ENCODE data around the gene HOXB7.

HOXB7 gene

DNA sequence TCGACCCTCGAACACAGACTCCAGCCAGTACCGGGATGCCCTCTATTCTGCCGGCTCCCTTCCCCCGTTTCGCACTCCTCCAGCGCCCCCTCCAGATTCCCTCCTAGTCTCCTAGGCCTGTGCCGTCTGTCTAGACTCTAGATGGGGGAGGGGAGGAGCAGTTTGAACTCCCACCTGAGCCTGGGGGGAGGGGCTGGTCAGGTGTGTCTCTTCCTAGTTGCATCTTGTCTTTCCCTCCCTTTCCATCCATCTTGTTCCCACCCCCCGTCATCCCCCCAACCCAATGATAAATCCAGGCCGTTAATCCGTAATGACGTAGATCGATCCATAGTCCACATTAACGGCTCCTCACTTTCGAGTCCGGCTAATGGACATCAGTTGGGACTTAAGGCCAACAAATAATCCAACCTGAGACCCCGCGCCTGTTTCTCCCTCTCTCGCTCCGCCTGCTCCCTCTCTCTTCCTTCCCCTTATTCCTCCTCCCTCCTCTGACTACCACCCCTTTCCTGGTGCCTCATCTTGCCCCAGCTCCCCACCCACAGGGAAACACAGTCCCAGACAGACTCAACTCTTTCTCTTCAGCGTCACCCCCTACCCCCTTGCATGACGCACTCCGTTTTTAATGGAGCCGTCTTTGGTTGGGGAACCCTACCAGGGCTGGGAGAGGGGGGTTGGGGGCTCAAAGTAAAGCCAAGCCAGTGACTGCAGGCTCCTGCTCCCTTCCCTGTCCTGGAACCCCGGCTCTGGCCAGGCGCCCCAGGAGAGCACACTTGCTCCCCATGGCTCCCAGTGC, 13.9 kb downstream of the HOXB7 start:
- no peak overlapping the region for H3K9ac ChIP-seq
- no peaks in the 10 kb centered on the region for H3K79me2 ChIP-seq (ENCODE audit: insufficient read depth, low read depth)
- peaks cover 5% of the 10 kb centered on the region for H3K4me1 ChIP-seq (ENCODE audit: low read depth, poor library complexity, severe bottlenecking)
- no peak overlapping the region for H2AFZ ChIP-seq (ENCODE audit: low read depth)
- no peak overlapping the region for H3K4me2 ChIP-seq
- no peak overlapping the region for H3K27ac ChIP-seq
- no peak overlapping the region for H3K4me3 ChIP-seq (IDR thresholded peaks at IDR 0.05; ENCODE audit: insufficient read depth, low read depth, low read length)
- H3K27me3 ChIP-seq (ENCODE audit: insufficient read depth, low read depth): peaks cover 53% of the 10 kb centered on the region
- no peaks in the 10 kb centered on the region for H4K20me1 ChIP-seq (ENCODE audit: insufficient read depth)
- TF ChIP-seq, protein P1, sequence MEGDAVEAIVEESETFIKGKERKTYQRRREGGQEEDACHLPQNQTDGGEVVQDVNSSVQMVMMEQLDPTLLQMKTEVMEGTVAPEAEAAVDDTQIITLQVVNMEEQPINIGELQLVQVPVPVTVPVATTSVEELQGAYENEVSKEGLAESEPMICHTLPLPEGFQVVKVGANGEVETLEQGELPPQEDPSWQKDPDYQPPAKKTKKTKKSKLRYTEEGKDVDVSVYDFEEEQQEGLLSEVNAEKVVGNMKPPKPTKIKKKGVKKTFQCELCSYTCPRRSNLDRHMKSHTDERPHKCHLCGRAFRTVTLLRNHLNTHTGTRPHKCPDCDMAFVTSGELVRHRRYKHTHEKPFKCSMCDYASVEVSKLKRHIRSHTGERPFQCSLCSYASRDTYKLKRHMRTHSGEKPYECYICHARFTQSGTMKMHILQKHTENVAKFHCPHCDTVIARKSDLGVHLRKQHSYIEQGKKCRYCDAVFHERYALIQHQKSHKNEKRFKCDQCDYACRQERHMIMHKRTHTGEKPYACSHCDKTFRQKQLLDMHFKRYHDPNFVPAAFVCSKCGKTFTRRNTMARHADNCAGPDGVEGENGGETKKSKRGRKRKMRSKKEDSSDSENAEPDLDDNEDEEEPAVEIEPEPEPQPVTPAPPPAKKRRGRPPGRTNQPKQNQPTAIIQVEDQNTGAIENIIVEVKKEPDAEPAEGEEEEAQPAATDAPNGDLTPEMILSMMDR (conservative IDR thresholded peaks at IDR 0.05; ENCODE audit: low read depth, low read length): no peak
- no peaks in the 10 kb centered on the region for H3K36me3 ChIP-seq (ENCODE audit: insufficient read depth)

DNA sequence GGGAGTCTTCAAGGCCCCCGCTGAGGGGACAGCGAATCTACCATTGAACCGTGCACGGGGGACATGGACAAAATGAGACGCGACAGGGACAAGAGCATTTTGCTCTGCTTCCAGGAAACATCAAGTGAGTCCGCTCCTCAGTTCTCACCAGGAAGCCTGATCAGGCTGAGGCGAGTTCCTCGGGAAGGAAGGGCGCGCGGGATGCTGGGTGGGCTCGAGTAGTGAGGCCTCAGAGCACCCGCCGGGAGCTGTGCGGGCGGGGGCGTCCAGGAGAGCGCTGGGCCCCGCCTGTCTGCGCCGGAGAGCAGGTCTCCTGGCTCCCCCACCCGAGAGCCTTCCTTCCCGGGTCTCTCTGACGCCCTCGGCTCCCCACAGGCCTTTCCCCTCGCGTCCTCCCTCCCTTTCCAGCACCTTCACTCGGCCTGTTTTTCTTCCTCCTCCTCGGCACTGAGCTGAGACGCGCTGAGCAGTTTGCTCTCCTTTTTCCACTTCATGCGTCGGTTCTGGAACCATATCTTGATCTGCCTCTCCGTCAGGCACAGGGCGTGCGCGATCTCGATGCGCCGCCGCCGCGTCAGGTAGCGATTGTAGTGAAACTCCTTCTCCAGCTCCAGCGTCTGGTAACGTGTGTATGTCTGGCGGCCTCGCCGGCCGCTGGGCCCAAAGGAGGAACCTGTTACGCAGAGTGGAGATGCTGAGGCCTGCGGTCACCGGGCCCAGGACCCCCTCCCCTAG, 14.7 kb downstream of the HOXB7 start:
- no peaks in the 10 kb centered on the region for H4K20me1 ChIP-seq (ENCODE audit: insufficient read depth)
- H3K27me3 ChIP-seq (ENCODE audit: insufficient read depth, low read depth): peaks cover 45% of the 10 kb centered on the region

DNA sequence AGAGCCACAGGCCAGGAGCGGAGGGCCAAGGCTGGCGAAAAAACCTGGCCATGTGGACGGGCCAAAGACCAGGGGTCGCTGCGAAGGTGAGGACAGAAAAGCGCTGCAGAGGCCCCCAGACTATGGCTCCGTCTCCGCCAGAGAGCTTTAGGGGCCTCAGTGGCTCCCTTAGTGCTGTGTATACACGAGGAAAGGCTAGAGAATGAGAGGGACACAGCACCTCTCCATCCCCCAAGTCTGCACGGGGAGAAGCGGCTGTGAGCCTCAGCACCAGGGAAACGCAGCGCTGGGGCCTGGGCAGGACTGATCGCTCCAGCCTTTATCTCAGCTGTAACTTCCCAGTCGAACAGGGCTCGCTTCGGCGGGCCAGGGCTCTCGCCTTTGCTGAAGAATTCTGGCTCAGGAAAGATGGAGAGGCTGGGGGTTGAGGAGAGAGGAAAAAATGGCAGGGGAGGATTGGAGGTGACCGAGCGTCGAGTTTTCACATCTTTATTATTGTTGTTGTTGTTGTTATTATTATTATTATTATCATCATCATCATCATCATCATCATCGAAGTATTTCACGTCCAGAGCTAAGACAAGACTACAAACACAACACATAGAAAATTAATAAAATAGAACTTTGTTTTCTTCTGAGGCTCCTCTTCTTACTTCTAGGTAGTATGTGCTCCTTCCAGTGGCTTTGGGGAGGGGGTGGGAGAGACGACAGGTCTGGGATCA, 15.4 kb downstream of the HOXB7 start:
- H3K4me1 ChIP-seq (ENCODE audit: low read depth, poor library complexity, severe bottlenecking): peaks cover 5% of the 10 kb centered on the region

More for the DNA sequence above, 14.7 kb downstream of the HOXB7 start:
- no peaks in the 10 kb centered on the region for H3K79me2 ChIP-seq (ENCODE audit: insufficient read depth, low read depth)
- peaks cover 5% of the 10 kb centered on the region for H3K4me1 ChIP-seq (ENCODE audit: low read depth, poor library complexity, severe bottlenecking)
- no peak overlapping the region for H2AFZ ChIP-seq (ENCODE audit: low read depth)
- no peaks in the 10 kb centered on the region for H3K36me3 ChIP-seq (ENCODE audit: insufficient read depth)
- H3K4me2 ChIP-seq: no peak overlapping the region
- no peak overlapping the region for H3K9ac ChIP-seq
- no peak overlapping the region for H3K27ac ChIP-seq
- TF ChIP-seq, protein P1 (conservative IDR thresholded peaks at IDR 0.05; ENCODE audit: low read depth, low read length): no peak
- no peak overlapping the region for H3K4me3 ChIP-seq (IDR thresholded peaks at IDR 0.05; ENCODE audit: insufficient read depth, low read depth, low read length)

More for the DNA sequence above, 15.4 kb downstream of the HOXB7 start:
- no peaks in the 10 kb centered on the region for H3K79me2 ChIP-seq (ENCODE audit: insufficient read depth, low read depth)
- no peak overlapping the region for H3K27ac ChIP-seq
- no peak overlapping the region for H3K4me3 ChIP-seq (IDR thresholded peaks at IDR 0.05; ENCODE audit: insufficient read depth, low read depth, low read length)
- peaks cover 38% of the 10 kb centered on the region for H3K27me3 ChIP-seq (ENCODE audit: insufficient read depth, low read depth)
- H4K20me1 ChIP-seq (ENCODE audit: insufficient read depth): no peaks in the 10 kb centered on the region
- H3K4me2 ChIP-seq: no peak overlapping the region
- TF ChIP-seq, protein P1 (conservative IDR thresholded peaks at IDR 0.05; ENCODE audit: low read depth, low read length): no peak
- H2AFZ ChIP-seq (ENCODE audit: low read depth): no peak overlapping the region
- no peak overlapping the region for H3K9ac ChIP-seq
- no peaks in the 10 kb centered on the region for H3K36me3 ChIP-seq (ENCODE audit: insufficient read depth)
